Ovary (tissue), 9 donors: Measurements from ENCODE around the gene RXFP4. TPM values are rescaled to one million over a fixed set of nuclear protein-coding genes. Genes with fewer than 3 reads are reported as not detected.
"Not testable (repeated sequence)": the region's sequence is repeated elsewhere in the genome, so short reads cannot be mapped to it uniquely, and the experiment has no call there.

ENCODE experiments used
- DNase-seq, 5 donors: peaks; one replicate each; pipeline ENCODE4 v3.0.0-alpha.2; 2019 to 2020
- H3K27ac ChIP-seq, 2 donors: fragments of 200-600 bp; one replicate each; pipeline versions ENCODE4 v1.5.1 to v1.8.0; 2019 to 2022
- H3K27me3 ChIP-seq: fragments of 200-600 bp; one replicate; pipeline ENCODE4 v1.8.0; 2022
- H3K36me3 ChIP-seq: fragments of 200-600 bp; sonication (generic); one replicate; pipeline ENCODE4 v1.5.1; 2019
- H3K4me1 ChIP-seq: one replicate; pipeline ENCODE4 v1.8.1; 2013; ENCODE audit warnings: mild to moderate bottlenecking, moderate library complexity; ENCODE audit not compliant: insufficient read depth
- H3K4me3 ChIP-seq: fragments of 200-600 bp; sonication (generic); one replicate; pipeline ENCODE4 v1.5.1; 2017
- H3K9me3 ChIP-seq, 2 donors: fragments of 200-600 bp in 1 of 2; sonication (generic) in 1 of 2; one replicate each; pipeline versions ENCODE4 v1.5.1 to v1.8.1; 2013 to 2019; ENCODE audit warnings: mild to moderate bottlenecking in 1 of 2, moderate library complexity in 1 of 2
- EP300 ChIP-seq: sonication (generic); formaldehyde crosslinking; IDR thresholded peaks from one replicate; pipeline ENCODE4 v1.6.1; 2017; ENCODE audit warnings: antibody characterized with exemption
- POLR2A ChIP-seq: fragments of 450-650 bp; IDR thresholded peaks from one replicate; pipeline ENCODE4 v1.6.1; 2017; ENCODE audit warnings: antibody characterized with exemption, mild to moderate bottlenecking, moderate library complexity
- WGBS, 3 donors: extraction: QIAGEN DNeasy Blood & Tissue Kit in 1 of 3; methylation state at CpG; one replicate each; pipeline versions ENCODE4 v1.1.5 to v1.1.7; 2013 to 2017; 5-methylcytosine and 5-hydroxymethylcytosine counted together
- intact Hi-C, 4 donors: fragments of 100-400 bp; cut with DNase I; formaldehyde crosslinking; loops; one replicate each; pipeline versions ENCODE4 v1.11.0 to v1.15.1; 2022 to 2023
- polyA plus RNA-seq, 2 donors: library from polyadenylated mRNA; stranded (reverse); fragments of 200-250 nt in 1 of 2; fragments of 350-450 nt in 1 of 2; fragmentation: Illumina TruSeq in 1 of 2; extraction: RNeasy Lipid Tissue Mini Kit (QIAGEN cat#74804) in 1 of 2; gene quantifications; one replicate each; pipeline ENCODE4 v1.2.3, GENCODE V29; 2013 to 2014
- total RNA-seq, 7 donors: library from RNA; depleted of rRNA in 2 of 7; stranded (reverse); fragments of >200 nt in 2 of 7; fragmentation: NEBNext Ultra II Directional in 3 of 7; extraction: Animal tissue kit (Norgen Biotek cat#: 25700) in 3 of 7; gene quantifications; one replicate each; pipeline versions ENCODE4 v1.1.0 to v1.2.4, GENCODE V29; 2016 to 2023
- TF ChIP-seq, protein P1 (sequence below), 3 donors: fragments of 450-650 bp in 2 of 3; fragments of 200-600 bp in 1 of 3; IDR thresholded peaks; one replicate each; pipeline versions ENCODE4 v1.5.1 to v1.8.0; 2016 to 2022; ENCODE audit warnings: antibody characterized with exemption in 3 of 3, mild to moderate bottlenecking in 1 of 3
- donor health status: DM: no; HTN: no; CAD: no; lungs with moderate emphysema.
- donor health status: DM: no; HTN: no; CAD: no.
- donor health status: Bipolar disorder and iron deficiency.
- donor health status: DM: yes; HTN: yes; CAD: no.
- donor health status: DM: no; HTN: no; CAD: no.
- donor health status: DM: yes; HTN: yes; CAD: no.

Gene RXFP4
- total and polyA plus RNA-seq, 9 donors, result not detected

DNA sequence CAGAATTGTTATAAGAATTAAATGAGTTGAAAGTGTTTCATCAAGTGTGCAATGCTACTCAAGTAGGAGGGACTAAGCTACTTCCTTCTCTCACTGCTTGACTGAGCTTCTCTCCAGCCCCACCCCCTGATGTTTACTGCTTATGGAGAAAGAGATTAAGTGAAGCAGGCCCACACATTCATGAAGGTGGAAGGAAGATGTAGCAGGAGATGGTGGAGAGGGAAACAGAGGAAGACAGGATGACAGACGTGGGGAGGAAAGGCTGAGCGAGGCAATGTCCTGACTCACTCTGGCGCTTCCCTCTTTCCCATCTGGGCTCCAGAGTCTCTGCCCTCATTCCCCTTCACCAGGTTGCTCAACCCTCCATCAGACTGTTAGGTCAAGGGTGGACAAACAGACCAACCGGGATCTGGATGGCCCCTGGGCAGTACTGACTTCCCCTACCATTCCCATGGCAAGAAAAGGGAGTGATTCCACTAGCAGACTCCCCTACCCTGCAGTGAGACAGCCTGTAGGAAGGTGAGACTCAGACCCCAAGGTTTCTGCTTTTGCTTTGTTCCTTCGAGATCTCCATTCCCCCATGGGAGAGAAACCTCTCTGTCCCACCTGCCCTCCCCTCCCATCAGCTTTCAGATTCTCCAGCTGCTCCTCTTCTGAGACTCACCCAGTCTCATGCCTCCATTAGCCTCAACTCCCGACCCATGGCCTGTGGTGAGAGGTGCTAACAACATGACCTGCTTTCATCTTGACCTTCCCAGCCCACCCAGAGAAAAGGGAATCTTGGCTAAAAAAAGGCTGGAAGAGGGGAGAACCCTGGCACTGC lies 40.0 kb downstream of the RXFP4 start:
- H3K27ac ChIP-seq, result no peak overlapping the region

DNA sequence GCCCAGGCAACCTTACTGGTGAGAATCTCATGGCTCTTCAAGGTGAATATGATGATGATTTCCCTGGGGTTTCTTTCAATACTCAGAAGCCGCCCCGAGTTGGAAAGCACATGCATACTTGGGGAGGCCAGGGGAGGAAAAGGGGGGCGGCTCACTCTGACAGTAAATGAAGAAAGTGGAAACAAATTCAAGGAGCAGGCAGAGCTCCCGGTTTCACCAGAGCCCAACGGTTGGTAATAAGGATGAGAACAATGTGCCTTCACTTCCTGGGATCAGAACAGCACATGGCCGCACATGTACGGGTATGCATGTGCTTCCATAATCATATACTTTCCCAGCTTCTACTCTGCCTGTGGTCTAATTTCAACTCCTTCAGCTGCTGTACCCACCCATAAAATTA lies 40.7 kb downstream of the RXFP4 start:
- no peak overlapping the region for H3K27ac ChIP-seq
- intact Hi-C loops, result no loop called here
- no peak for DNase-seq
- no peaks in the 10 kb centered on the region for H3K27me3 ChIP-seq
- no peaks in the 10 kb centered on the region for H3K36me3 ChIP-seq
- TF ChIP-seq EP300 (no peak), POLR2A (no peak)
- TF ChIP-seq, protein P1, sequence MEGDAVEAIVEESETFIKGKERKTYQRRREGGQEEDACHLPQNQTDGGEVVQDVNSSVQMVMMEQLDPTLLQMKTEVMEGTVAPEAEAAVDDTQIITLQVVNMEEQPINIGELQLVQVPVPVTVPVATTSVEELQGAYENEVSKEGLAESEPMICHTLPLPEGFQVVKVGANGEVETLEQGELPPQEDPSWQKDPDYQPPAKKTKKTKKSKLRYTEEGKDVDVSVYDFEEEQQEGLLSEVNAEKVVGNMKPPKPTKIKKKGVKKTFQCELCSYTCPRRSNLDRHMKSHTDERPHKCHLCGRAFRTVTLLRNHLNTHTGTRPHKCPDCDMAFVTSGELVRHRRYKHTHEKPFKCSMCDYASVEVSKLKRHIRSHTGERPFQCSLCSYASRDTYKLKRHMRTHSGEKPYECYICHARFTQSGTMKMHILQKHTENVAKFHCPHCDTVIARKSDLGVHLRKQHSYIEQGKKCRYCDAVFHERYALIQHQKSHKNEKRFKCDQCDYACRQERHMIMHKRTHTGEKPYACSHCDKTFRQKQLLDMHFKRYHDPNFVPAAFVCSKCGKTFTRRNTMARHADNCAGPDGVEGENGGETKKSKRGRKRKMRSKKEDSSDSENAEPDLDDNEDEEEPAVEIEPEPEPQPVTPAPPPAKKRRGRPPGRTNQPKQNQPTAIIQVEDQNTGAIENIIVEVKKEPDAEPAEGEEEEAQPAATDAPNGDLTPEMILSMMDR (IDR thresholded peaks at IDR 0.05), result no peak
- no peaks in the 10 kb centered on the region for H3K9me3 ChIP-seq
- 49 to 69% (median 64%) methylated on average over 7 of the region's 7 CpGs for WGBS, 3 donors
- peaks cover 12% of the 10 kb centered on the region for H3K4me1 ChIP-seq
- H3K4me3 ChIP-seq, result no peak overlapping the region

More for the DNA sequence above, 40.0 kb downstream of the RXFP4 start:
- Histone ChIP-seq H3K4me1 (peaks cover 13% of the 10 kb centered on the region), H3K9me3 (no peaks in the 10 kb centered on the region), H3K27me3 (no peaks in the 10 kb centered on the region), H3K4me3 (peak overlapping the region; percentile 5), H3K36me3 (no peaks in the 10 kb centered on the region)
- intact Hi-C loops, result no loop called here
- TF ChIP-seq EP300 (no peak), POLR2A (no peak)
- TF ChIP-seq, protein P1 (IDR thresholded peaks at IDR 0.05), result no peak
- DNase-seq, result no peak
- 63 to 71% (median 66%) methylated on average over 6 of the region's 6 CpGs for WGBS, 3 donors

DNA sequence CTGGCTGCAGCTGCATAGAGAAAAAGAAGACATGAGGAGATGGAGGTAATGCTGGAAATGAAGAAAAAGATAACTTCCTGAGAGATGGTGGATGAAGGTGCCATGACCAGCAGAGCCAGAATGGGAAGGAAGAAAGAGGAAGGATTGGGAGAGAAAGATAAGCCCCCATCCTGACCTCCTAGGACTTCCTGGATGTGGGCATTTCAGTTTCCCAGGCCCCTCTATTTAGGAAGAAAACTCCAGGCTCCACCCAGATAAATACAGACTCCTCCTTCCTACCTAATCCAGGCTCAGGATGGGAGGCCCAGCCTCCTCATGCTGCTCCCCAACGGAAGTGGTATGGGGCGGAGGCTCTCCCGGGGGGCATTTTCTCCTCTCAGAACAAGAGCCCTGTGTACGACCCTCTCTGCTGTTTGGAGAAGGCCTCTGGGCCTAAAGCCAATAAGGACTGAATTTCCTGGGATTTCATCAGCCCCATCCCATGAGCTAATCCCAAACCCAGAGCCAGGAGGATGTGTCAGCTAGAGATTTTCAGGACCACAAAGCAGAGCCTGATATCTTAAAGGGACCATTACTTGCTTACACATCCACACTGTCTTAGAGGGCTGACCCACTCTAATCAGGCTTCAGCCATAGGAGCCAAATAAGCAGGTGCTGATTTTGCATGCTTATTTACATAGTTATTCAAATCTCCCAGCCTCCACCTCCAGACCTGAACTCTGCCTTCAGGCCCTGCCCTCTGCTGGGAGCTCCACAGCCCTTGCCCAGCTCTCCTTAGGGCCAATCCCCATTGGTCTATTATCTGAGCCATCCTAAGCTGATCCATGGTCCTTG lies 42.0 kb downstream of the RXFP4 start:
- 7 to 24% (median 17%) methylated on average over 4 of the region's 4 CpGs for WGBS, 3 donors
- DNase-seq, result peak in 4 of 5 donors; percentile 46 to 74 (median 56)
- intact Hi-C loops, result no loop called here

DNA sequence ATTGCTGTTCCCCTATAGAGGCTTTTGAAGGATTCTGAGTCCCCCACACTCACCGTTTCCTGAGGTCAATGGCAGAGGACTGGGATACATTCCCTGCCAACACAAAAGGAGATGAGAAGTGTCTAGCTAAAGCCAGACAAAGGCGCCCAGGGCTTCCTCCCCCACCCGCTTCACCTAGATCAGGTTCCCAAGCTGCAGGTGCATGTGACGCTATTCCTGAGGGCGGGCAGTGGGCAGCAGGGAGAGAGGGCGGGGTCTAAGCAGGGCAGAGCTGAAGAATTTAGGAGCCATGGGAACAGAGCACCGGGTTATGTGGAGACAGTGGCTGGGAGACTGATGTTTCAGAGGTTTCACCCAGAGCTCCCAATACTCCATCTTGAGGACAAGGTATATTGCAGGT lies 42.9 kb downstream of the RXFP4 start:
- Histone ChIP-seq H3K27me3 (no peaks in the 10 kb centered on the region), H3K27ac (no peak overlapping the region), H3K9me3 (no peaks in the 10 kb centered on the region), H3K36me3 (no peaks in the 10 kb centered on the region), H3K4me3 (no peak overlapping the region), H3K4me1 (peaks cover 9% of the 10 kb centered on the region)
- intact Hi-C loops, result no loop called here
- TF ChIP-seq, protein P1 (IDR thresholded peaks at IDR 0.05), result no peak
- TF ChIP-seq POLR2A, result no peak
- no peak for TF ChIP-seq EP300
- 80 to 87% (median 80%) methylated on average over 7 of the region's 7 CpGs for WGBS, 3 donors
- DNase-seq, result no peak

More for the DNA sequence above, 42.0 kb downstream of the RXFP4 start:
- TF ChIP-seq, protein P1 (IDR thresholded peaks at IDR 0.05), result no peak
- TF ChIP-seq EP300, result no peak
- no peak for TF ChIP-seq POLR2A
- peak overlapping the region; percentile 12 for H3K4me3 ChIP-seq
- H3K27me3 ChIP-seq, result no peaks in the 10 kb centered on the region
- H3K9me3 ChIP-seq, result no peaks in the 10 kb centered on the region
- peaks cover 11% of the 10 kb centered on the region for H3K4me1 ChIP-seq
- no peaks in the 10 kb centered on the region for H3K36me3 ChIP-seq
- peak overlapping the region; percentile 20 to 45 for H3K27ac ChIP-seq

DNA sequence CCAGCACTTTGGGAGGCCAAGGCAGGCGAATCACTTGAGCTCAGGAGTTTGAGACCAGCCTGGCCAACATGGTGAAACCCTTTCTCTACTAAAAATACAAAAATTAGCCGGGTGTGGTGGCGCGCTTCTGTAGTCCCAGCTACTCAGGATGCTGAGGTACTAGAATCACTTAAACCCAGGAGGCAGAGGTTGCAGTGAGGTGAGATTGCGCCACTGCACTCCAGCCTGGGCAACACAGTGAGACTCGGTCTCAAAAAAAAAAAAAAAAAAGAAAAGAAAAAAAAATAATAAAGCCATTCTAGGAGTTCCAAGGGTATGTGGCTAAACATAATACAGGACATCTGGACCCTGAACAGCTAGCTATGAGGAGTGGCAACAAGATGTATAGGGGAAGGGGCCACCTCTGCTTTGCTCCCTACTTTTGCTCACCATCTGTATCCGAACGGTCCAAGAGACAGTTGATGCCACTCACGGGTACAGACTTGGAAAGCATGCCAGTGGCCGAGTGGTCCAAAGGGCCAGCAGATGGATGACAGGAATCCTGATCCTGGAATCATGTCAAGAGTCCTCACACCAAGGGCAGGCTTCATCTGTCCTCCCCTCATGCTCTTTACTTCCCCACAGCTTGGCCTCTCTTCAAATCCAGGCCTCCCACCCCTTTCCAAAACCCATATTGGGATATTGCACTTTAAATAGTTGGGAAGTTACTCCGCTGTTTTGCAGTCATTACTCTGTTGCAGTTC lies 43.6 kb downstream of the RXFP4 start:
- H3K4me3 ChIP-seq, H3K4me1 ChIP-seq, intact Hi-C loops, H3K27ac ChIP-seq, H3K36me3 ChIP-seq, DNase-seq, H3K9me3 ChIP-seq, H3K27me3 ChIP-seq: not testable (repeated sequence)
- 81 to 84% (median 82%) methylated on average over 11 of the region's 11 CpGs for WGBS, 3 donors
